GM18498 (cell line): ENCODE results near the gene NEK8.

Experiments used
- ATAC-seq: cut with Tn5 transposase; IDR thresholded peaks from one replicate; pipeline ENCODE4 v1.9.1; 2021; ENCODE audit warnings: mild to moderate bottlenecking, moderate library complexity; ENCODE audit not compliant: unreplicated experiment

Gene NEK8

DNA sequence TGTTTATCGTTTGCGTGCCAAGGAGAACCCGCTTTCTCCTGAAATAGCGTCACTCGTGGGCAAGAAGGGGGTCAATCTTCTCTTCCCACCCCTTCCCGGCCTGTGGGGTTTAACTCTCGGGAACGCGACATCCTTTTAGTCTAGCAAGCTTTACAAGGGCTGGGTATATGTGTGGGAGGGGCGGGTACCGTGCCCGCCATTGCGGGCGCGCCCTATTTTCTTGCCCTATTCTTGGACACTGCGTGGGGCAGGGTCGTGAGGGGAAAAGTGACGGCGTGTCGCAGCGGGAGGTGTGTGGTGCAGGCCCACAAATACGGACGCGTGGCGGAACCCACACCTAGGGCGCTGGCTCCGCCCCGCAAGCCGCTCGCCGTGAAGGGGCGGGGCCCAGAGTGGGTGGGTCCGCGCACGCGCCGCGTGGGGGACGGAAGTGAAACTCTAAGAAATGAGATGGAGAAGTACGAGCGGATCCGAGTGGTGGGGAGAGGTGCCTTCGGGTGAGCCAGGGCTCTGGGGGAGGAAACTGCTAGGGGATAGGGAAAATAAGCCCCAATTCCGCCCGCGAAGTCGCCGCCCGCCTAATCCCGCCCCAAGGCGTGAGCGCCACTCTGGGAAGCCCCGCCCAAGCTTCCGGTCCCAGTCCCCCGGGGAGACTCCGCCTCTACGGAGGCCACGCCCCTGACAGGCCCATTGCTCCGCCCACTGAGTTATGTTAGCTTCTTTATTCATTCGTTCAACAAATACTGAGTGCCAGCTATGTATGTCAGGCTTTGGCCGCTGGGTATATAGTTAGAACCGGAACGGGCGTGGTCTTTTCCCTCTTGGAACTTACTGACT, at the start of gene NEK8:
Gene NEK8, plus strand, starts transcription at position 425 of the 837 bp plus-strand sequence. Its CDS starts 26 bp downstream, at position 451.
- ATAC-seq: peak; percentile 48

DNA sequence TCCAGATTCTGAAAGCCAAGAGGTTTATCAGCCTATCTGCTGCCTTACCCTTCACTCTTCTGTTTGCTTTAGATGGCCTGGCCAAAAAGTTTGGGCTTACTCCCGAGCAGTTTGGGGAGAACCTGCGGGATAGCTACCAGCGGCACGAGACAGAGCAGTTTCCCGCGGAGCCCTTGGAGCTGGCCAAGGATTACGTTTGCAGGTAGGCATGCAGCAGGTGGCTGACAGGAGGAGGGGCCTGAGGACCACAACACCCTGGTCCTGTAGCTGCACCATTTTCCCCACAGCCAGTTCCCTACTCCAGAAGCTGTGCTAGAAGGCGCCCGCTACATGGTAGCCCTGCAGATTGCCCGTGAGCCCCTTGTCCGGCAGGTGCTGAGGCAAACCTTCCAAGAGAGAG, 45.9 kb upstream of the NEK8 start:
- ATAC-seq: no peak

DNA sequence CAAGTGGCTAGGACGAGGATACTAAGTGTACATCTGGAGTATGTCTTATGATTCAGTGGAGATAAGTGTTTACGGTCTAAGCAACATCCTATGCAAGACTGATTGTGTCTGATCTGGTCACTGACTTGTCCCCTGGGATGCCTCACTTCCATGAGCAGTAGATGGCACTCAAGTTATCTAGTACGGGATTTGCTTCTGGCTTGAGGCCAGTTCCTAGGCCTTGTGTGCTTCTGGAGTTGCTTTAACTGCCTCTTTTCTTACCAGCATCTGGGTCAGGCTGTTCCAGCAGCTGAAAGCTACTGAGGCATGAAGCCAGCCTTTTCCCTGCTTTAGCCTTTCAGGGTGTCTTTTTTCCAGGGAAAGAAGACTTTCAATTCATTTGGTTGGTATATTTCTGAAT, 43.6 kb upstream of the NEK8 start:
- no peak for ATAC-seq

DNA sequence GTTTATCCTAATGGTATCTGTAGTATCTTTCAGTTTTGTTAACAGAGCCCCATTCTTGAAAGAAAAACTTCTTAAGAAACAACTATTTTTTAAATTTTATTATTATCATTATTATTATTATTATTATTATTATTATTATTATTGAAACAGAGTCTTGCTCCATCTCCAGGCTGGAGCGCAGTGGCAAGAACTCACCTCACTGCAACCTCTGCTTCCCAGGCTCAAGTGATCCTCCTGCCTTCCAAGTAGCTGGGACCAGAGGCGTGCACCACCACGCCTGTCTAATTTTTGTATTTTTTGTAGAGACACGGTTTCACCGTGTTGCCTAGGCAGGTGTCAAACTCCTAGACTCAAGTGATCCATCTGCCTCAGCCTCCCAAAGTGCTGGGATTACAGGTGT, 43.2 kb upstream of the NEK8 start:
- ATAC-seq: no peak

DNA sequence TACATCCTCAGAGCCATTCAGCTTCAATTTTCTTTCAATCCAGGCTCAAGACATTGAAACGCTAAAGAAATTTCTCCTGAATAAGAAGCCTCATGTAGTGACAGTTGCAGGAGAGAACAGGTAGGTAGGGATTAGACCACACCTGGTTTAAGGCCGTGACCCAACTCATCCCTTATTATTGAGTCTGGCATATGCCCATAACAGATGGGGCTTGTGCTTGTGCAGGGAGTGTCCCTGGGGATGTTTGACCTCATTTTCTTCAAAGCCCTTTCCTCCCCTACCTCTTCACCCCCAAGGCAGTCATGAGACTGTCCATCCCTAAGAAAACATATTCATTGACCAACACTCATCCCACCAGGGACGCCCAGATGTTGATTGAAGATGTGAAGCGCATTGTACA, 42.3 kb upstream of the NEK8 start:
- ATAC-seq: no peak

DNA sequence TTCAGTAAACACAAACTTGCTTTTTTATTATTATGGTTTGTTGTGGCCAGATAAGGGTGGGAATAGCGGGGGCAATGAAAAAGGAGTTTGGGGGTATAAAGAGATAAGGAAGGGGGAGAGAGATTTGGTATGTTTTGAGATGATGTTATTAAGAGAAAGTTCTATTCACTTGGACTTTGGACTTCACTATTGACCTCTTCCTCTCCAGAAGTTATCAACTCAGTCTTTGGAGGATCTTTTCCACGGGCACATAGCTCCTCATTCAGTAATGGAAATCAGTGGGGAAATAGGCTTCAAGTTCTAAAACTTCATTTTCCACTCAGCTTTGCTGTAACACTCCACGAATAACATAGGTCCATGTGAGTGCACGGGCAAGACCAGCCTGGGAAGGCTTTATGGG, 40.1 kb upstream of the NEK8 start:
- ATAC-seq: no peak

DNA sequence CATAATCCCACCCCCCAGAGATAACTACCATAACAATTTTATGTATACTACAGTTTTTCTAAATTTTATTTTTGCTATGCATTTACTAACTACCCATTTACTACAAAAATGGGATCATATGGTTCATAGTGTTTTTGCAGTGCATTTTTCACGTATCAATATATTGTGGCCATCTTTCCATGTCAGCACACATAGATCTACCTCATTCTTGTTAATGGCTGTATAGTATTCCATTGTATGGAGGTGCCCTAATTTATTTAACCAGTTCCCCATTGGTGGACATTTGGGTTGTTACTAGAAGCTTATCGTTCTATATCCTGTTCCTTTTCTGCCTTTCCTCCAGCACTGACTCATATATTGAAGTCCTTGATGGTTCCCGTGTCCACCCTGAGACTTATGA, 39.6 kb upstream of the NEK8 start:
- no peak for ATAC-seq

DNA sequence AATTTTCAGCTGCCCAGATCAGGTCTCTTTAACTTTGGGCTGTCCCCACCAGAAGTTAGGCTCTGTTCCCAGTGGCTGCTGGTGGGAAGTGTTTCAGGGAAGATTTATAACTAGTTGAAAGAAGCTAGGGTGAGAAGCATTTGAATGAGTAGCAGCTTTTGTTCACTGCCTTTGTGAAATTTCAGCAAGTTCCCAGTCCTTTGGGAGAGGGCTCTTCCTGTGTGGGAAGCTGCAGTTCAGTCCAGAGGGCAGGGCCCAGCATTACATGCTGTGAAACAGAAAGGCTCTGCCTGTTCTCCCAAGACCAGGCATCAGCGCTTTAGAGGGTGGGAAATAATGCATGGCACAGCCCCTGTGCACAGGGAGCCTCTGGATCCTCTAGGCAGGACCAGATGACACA, 34.7 kb upstream of the NEK8 start:
- no peak for ATAC-seq

DNA sequence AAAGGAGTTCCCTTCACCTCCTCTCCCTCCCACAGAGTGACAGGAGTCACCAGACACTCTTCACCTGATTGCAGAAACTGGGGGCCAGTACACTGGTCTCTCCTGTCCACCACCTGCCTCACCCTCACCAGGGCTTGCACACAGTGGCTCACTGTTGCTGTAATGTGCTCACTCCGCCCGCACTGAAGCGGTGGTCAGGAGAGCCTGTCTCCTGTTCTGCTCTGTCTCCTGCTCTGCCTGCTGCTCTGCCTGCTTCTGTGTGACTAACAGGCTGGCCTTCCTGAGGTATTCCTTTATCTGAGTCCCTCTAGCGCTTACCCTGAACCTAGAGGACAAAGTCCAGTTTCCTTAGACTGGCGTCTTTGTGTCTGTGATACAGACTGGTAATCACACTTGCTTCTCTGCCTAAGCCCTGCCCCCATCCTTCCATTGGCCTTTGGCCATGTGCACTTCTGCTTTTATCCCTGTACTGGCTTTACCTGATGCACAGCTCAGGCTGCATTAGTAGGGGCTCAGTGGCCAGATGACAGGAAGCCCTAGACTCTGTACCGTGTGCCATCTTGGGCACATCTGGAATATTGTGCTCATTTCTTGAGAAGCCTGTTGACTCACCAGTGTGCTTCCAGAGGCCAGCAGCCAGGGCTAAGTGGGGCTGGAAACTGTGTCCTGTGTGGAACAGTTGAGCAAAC, 30.2 kb upstream of the NEK8 start:
- ATAC-seq: no peak

DNA sequence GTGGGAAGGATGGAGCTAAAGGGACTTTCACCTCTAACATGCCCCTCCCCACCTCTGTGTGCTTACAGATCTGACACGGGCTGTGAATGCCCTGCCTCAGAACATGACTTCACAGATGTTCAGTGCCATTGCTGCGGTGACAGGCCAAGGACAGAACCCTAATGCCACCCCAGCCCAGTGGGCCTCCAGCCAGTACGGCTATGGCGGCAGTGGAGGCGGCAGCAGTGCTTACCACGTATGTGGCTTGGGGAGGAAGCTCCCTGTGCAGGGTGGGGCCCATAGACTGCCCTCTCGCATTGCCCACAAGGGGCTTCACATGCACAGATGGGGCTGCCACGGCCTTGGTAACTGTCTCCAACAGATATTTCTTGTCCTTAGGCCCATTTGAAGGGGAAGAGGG, 28.3 kb upstream of the NEK8 start:
- ATAC-seq: no peak

DNA sequence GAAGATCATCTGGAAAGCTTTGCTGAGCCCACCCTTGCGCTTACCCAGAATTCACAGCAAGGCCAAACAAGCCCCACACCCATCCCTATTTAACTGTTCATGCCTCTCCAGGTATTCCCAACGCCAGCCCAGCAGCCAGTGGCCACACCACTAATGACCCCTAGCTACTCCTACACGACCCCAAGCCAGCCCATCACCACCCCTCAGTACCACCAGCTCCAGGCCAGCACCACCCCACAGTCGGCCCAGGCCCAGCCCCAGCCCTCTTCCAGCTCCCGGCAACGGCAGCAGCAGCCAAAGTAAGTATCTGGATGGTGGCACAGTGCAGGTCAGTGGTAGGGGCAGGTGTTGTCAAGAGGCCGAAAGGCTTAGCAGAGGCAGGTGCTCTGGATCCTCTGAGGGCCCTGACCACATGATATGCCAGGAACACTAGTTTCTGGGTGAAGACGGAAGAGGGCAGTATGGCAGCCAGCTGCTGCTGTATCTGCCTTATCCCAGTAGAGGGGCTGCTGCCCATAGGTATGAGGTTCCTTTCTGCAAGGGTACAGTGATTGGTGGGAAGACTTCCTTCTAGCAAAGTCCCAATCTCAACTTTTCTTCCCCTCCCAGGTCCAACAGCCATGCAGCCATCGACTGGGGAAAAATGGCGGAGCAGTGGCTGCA, 27.6 kb upstream of the NEK8 start:
- no peak for ATAC-seq

DNA sequence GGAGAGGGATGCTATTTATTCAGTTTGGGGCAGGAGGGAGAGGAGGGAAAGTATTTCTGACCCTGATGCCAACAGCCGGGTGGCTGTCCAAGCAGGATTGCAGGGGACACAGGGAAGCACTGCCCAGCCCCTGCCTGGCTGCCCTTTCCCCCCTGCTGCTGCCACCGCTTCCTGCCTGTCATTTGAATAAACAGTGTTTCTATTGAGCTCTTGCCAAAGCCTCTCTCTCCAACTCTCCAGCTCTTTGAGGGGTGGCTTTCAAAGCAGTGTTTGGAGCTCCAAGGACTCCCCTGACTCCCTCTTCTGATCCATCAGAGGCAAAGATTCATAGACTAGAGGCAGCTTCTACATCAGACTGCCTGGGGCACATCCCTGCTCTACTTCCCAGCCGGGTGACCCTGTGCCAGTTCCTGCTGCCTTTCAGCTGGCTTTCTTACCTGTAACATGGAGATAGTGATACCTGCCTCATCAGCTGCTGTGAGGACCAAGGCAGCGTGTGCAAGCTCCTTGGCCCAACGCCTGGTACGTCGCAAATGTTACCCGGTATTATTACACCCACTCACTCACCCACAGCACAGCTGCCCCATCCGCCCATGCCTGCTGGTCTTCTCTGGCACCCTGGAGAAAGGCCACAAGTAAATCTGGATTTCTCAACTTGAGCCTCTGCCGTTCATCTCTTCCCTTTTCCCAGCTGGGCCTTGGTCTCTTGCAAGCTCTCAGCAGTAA, 26.4 kb upstream of the NEK8 start:
- no peak for ATAC-seq

DNA sequence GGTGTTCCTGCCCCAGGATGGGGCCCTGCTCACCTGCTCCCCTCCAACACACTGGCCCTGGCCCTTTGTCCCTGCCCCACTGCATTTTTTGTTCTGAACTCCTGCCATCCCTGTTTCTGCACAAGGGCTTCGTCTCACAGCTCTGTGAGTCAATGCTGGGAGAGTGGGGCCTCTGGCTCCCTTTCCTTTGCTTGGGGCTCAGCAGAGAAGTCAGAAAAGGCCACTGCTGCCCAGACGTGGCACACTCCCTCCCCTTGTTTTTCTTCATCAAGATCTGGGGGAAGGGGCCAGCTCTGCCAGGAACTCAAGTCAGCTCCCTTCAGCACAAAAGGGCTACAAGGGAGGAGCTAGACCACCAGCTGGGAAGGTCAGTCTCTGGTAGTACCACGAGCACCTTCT, 25.8 kb upstream of the NEK8 start:
- no peak for ATAC-seq

DNA sequence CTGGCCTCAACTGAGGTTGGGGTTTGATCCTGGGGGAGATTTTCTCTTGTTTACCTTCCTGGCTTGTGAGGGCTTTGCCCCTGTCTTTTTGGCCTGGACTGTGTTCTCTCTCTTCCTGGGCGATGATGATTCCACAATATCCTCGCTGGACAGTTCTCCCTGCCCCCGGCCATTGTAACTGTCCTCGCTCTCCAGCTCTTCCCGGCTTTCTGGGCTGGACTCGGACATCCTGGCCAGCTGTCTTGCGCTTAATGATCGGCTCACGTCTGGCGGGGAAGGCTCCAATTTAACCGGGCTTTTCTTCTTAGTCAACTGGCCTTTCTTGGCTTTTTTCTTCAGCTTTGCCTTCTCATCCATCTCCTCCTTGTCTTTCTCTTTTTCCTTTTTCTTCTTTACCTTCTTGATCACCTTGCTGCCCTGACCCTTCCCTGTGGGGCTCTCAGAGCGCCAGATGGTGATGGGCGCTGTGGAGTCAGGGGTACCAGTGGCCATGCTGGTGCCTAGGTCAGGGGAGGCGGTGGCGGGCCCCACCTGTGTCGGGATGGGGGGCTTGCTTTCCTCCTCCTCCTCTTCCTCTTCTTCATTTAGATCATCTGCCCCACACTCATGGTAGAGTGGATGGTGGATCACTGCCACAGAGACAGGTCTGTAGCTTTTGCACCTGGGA, 24.9 kb upstream of the NEK8 start:
- ATAC-seq: no peak

DNA sequence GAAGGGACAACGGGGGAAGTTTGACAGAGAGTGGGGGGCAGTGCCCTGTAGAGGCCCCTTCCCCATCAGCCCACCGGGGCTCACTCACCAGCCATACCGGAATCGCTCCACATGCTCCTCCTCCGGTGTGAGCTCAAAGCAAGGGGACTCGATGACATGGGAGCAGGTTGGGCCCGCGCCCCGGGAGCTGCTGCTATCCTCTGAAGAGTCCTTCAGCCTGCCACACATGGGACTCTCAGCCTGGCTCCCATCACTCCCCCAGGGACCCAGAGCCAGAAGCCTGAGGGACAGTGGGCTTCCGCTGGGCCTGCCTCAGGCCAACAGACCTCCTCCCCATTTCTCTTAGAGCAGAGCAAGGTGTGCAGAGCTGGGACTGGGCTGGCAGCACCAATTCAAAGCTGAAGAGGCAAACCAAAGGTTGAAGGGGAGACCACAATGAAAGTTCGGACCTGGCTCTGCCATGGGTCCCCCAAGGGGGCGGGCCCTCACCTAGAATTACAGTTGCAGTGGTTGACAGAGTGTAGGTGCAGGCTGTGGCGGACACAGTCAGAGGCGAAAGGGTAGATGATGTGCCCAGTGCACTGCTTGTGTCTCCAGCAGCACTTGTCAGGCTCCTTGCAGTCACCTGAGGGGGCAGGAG, 24.2 kb upstream of the NEK8 start:
- no peak for ATAC-seq

DNA sequence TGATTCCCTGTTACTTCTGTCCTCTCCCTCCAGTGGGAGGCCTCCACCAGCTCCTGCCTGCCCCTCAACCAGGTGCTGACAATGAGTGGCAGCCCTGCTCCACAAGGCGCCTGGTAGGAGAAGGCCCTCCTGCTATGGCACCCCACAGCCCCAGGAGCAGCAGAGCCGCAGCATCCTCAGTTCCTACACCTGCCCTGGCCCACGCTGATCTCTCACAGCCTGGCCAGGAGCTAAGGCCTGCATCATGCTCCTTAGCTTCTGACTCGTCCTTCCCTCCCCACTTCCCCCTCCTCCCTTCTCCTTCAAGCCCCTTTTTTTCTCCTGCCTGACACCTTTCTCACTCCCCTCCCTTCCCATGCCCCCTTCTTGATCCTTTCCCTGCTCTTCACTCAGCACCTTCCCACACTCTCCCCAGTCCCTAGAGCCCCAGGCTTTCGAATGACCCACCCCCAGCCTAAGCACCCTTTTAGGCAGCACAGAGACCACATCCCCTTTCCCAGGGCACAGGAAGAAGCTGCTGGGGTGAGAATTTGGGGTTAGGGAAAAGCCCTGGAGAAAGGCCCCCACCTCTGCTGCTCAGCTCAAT, 23.4 kb upstream of the NEK8 start:
- ATAC-seq: no peak

DNA sequence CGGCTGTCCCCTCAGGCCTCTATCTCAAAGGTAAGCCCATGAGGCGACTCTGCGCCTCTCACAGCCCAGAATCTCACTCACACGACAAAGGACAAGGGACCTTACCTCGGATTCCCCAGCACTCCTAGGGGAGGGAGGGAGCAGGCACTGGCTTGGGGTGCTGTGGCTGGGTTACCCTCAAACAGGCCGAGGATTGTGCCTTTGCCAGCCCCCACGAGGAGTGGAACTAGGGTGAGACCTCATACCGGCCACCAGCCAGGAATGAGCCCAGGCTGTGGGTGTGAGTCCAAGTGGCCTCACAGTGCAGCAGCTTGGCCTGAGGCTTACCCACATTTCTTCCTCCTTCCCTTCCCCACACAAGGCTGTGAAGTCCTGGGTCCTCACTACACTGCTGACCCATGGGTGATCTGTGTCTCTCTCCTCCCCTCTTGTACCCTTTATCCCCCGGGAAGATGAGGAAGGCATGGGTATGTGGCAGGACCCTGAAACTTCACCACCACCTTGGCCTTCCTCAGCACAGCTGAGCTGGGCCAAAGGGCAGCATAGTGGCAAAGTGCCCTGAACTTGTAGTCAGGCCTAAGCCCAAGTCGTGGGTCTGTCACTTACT, 22.8 kb upstream of the NEK8 start:
- ATAC-seq: no peak

DNA sequence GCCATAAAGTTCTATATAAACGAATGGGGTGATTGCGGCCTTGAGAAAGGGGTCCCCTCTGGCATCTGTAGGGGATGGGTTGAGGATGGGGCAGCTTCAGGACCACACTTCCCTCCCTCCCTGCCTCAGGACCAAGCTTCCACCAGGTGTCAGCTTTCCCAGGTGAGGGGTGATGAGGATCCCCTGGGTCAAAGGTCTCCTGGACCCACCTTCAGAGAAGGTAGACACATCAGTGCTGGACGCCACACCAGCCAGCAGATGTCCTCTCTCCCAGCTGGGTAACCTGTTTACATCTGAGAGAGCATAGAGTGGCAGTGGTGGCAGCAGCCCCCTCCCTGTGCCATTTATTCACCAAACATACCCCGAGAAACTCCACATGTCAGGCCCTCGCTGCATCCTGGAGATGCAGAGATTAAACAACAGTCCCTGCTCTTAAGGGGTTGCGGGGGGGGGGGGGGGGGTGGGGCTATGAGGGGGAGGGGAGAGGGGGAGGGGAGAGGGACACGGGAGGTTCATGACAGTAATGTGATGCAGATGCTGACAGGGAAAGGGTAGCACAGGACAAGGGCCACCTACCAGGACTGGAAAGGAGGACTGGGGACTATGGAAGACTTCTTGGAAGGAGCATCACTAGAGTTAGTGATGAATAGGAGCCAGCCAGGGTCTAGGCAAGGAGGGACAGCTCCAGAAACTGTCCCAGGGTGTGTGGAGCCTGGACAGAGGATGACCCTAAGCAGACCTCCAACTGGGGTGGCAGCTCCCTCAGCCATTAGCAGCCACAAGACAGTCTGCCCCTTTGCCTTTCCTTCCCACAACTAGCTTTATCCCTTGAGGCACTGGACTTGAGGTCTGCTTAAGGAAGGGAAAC, 21.9 kb upstream of the NEK8 start:
- no peak for ATAC-seq

DNA sequence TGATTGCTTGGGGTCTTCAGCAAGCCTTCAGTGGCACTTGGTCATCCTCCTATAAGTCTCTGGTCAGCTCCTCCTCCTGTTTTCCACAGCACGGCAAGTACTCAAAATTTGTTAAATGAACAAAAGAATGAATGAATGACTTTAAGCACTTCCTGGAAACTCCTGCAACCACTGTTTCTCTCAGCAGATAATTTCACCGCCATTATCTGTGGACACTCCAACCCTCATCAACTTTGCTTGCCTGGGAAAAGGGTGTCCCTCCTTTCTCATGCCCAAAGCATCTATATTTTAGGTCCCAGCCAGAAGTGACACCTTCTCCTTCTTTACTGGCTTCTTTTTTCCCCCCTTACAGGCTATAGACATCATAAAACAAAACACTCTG, 21.3 kb upstream of the NEK8 start:
- no peak for ATAC-seq
